Cardiac septum (tissue), 1 donor: Measurements from ENCODE around the gene SLC5A11. TPM values are rescaled to one million over a fixed set of nuclear protein-coding genes. Genes with fewer than 3 reads are reported as not detected.

Source experiments
- DNase-seq: peaks from one replicate; pipeline ENCODE4 v3.0.0-alpha.2; 2020; ENCODE audit warnings: low spot score
- intact Hi-C: fragments of 100-400 bp; cut with DNase I; formaldehyde crosslinking; loops from one replicate; pipeline ENCODE4 v1.14.0; 2022
- total RNA-seq: library from RNA; stranded (reverse); fragmentation: NEBNext Ultra II Directional; extraction: Animal tissue kit (Norgen Biotek cat#: 25700); gene quantifications from one replicate; pipeline ENCODE4 v1.2.1, GENCODE V29; 2021
- donor health status: DM: no; HTN: no; CAD: no.

SLC5A11 gene
- total RNA-seq, 1 donor from 2014 or later, result not detected

DNA sequence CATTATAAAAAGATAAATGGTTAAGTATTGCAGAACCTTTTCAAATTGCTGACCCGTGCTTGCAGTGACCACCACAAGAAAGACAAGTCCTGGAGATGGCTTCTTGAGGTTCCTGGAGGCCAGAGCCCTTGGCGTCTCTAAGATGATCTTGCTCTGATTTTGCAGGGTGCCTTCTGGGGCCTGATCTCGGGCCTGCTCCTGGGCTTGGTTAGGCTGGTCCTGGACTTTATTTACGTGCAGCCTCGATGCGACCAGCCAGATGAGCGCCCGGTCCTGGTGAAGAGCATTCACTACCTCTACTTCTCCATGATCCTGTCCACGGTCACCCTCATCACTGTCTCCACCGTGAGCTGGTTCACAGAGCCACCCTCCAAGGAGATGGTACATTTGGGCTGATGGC, 63.0 kb downstream of the SLC5A11 start:
- DNase-seq, result peak; percentile 53
- intact Hi-C loops, result loop anchor here (10.0 kb wide), 1 partner anchor 316 kb away; no protein-coding TSS in a partner anchor

GRCh38 chr16:24909856-24910255, 64.1 kb downstream of the SLC5A11 start:
- intact Hi-C loops, result loop anchor here (10.0 kb wide), 1 partner anchor 315 kb away; no protein-coding TSS in a partner anchor
- no peak for DNase-seq

GRCh38 chr16:24915019-24915418, 69.3 kb downstream of the SLC5A11 start:
- intact Hi-C loops, result no loop called here
- DNase-seq, result no peak

DNA sequence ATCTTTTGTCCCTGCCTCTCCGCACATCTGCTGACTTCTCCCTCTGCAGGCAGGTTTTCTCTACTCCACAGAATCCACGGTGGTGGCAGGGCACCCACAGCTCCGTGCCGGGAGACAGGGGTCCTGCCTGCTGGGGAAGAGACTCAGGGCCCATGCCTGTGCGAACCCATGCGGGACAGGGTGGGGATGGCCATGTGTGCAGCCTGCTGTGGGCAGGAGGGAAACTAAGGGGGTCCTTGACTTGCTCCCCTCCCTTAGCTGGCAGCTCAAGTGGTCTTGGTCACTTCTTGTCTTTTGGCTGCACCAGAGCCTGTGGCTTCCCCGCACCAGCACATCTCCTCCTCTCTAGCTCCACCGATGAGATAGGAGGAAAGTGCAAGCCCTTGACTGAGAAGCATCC, 69.8 kb downstream of the SLC5A11 start:
- DNase-seq, result no peak
- intact Hi-C loops, result no loop called here

- intact Hi-C loops, result no loop called here
- no peak for DNase-seq
These were observed 71.5 kb downstream of the SLC5A11 start for GRCh38 chr16:24917236-24917635.

- no peak for DNase-seq
- intact Hi-C loops, result no loop called here
These were observed 72.1 kb downstream of the SLC5A11 start for GRCh38 chr16:24917891-24918290.

GRCh38 chr16:24918641-24919040, 72.9 kb downstream of the SLC5A11 start:
- DNase-seq, result no peak
- intact Hi-C loops, result no loop called here

- intact Hi-C loops, result no loop called here
- no peak for DNase-seq
These were observed 73.8 kb downstream of the SLC5A11 start for GRCh38 chr16:24919536-24919935.

DNA sequence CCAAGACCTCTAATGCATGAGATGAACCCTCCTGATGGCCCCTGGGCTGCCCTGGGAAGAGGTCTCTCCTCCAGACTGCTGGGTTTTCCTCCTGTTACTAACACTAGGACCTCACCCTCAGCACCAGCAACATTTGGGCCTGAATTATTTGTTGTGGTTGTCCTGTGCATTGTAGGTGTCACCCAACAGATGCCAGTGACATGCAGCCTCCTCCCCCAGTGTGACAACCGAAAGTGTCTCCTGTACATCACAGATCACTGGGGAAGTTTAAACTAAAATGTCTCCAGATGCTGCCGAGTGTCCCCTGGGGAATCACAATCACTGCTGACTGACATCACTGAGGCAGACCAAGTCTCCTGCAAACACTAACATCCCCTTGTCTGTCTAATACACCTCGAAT, 74.8 kb downstream of the SLC5A11 start:
- DNase-seq, result no peak
- intact Hi-C loops, result no loop called here

- no peak for DNase-seq
- intact Hi-C loops, result no loop called here
These were observed 75.5 kb downstream of the SLC5A11 start for GRCh38 chr16:24921229-24921628.

GRCh38 chr16:24925163-24925562, 79.4 kb downstream of the SLC5A11 start:
- DNase-seq, result no peak

DNA sequence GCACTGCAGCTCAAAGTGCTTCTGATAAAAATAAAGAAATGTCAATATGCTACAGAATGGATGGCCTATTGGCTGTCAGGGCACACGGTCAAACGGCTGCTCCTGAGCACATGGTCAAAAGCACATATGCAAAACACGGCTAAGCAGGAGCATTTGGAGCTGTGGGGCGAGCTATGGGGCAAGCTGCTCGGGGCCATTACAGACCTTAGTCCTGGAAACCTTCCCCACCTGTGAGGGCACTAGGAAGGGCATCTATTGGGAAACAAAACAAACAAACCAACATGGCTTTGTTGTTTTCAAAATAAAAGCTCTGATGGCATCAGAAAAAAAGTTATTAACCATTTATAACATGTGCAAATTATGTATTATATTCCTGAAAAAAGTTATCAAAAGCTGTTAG, 83.6 kb downstream of the SLC5A11 start:
- DNase-seq, result no peak
- intact Hi-C loops, result no loop called here

More at GRCh38 chr16:24925163-24925562, 79.4 kb downstream of the SLC5A11 start:
- intact Hi-C loops, result no loop called here

DNA sequence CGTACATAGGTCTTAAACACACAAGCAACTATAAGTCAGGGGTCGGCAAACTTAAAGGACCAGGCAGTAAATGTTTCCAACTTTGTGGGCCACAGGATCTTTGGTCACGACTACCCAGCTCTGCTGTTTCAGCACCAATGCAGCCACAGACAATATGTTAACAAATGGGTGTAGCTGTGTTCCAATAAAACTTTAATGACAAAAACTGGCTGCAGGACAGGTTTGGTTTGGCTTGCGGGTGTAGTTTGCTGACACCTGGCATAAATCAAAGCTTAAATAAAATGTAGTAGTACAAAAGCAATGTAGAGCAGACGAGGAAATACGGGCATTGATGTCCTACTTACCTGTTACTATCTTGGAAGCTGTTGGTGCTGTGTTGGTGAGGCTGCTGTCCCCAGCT, 84.7 kb downstream of the SLC5A11 start:
- intact Hi-C loops, result no loop called here
- peak; percentile 27 for DNase-seq

- intact Hi-C loops, result no loop called here
- DNase-seq, result no peak
These were observed 85.3 kb downstream of the SLC5A11 start for GRCh38 chr16:24931091-24931490.

DNA sequence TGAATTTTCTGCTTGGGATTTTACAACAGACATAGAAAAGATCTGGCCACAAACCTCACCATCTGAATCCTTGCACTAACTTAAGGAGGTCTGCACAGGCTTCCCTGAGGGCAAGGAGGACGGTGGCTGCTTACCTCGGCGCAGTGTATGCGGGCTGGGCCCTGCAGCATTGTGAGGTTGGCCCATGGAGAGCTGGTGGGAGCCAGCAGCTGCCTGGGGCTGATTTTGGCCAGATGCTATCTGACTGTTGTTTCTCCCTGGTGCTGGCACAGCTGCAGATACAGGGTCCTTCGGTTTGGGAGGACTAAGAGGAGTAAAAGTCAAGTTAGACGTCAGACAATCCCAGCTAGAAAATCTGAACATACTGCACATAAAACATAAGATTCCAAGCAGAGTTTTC, 89.6 kb downstream of the SLC5A11 start:
- intact Hi-C loops, result no loop called here
- peak; percentile 49 for DNase-seq

GRCh38 chr16:24936151-24936550, 90.4 kb downstream of the SLC5A11 start:
- no peak for DNase-seq
- intact Hi-C loops, result no loop called here

DNA sequence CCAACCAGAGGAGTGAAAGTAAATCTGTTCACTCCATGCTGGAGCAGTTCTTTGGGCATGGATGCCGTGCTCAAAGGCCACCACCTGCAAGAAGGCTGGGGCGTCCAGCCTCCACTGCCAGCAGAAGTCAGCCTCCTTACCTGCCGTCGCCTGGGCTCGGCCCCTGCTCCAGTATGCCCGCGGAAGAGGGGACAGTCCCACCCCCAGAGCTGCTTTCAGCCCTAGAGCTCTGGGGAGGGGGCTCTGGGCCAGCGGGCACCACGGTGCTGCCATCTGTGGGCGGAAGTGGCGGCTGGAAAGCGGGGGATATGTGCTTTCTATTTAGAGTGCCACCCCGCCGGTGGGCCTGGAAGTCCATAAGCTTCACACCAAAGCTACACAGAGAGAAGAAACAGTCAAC, 93.5 kb downstream of the SLC5A11 start:
- intact Hi-C loops, result no loop called here
- DNase-seq, result peak; percentile 39

GRCh38 chr16:24939738-24940137, 94.0 kb downstream of the SLC5A11 start:
- no peak for DNase-seq
- intact Hi-C loops, result no loop called here

DNA sequence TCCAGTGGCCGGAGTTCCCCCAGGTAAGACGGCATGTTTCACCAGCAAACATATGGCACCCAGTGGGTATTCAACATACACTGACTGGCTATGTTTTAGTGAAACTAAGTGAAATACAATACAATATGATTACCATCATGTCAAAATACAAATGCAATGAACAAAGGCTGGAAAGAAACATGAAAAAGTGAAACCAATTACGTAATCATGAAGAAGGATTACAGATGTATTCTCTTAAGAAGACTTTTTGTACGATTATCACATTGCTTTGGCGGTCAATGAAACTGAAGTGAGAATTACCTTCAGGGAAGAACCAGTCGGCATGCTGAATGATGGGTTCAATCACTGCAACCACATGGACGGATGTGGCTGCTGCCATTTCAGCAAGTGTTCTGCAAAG, 97.7 kb downstream of the SLC5A11 start:
- no peak for DNase-seq
- intact Hi-C loops, result no loop called here

GRCh38 chr16:24944206-24944605, 98.4 kb downstream of the SLC5A11 start:
- intact Hi-C loops, result no loop called here
- no peak for DNase-seq

GRCh38 chr16:24946155-24946554, 100.4 kb downstream of the SLC5A11 start:
- intact Hi-C loops, result no loop called here
- DNase-seq, result peak; percentile 41

- DNase-seq, result peak; percentile 20
- intact Hi-C loops, result no loop called here
These were observed 104.5 kb downstream of the SLC5A11 start for GRCh38 chr16:24950275-24950674.
